Transverse colon (tissue), 4 donors: ENCODE results near the gene JAZF1. TPM values are rescaled to one million over a fixed set of nuclear protein-coding genes. Genes with fewer than 3 reads are reported as not detected.

Source experiments
- DNase-seq: peaks from one replicate; pipeline ENCODE4 v3.0.0-alpha.2; 2019
- H3K27ac ChIP-seq, 4 donors: fragments of 200-600 bp; sonication (generic); 2 replicates each; pipeline ENCODE4 v1.5.1; 2016 to 2018; ENCODE audit warnings: inconsistent platforms in 4 of 4
- H3K27me3 ChIP-seq: fragments of 200-600 bp; sonication (generic); 2 replicates; pipeline ENCODE4 v1.5.1; 2017; ENCODE audit warnings: inconsistent platforms
- H3K36me3 ChIP-seq, 4 donors: fragments of 200-600 bp; sonication (generic); 2 replicates each; pipeline ENCODE4 v1.5.1; 2017 to 2019; ENCODE audit warnings: inconsistent platforms in 4 of 4
- H3K4me1 ChIP-seq, 4 donors: fragments of 200-600 bp; sonication (generic); 2 replicates each; pipeline ENCODE4 v1.5.1; 2017 to 2020; ENCODE audit warnings: inconsistent platforms in 4 of 4
- H3K4me3 ChIP-seq, 4 donors: fragments of 200-600 bp; sonication (generic); 1 replicate in 1 of 4; 2 replicates in 3 of 4; pipeline versions ENCODE4 v1.5.1 to v1.6.1; 2017 to 2019; ENCODE audit warnings: inconsistent platforms in 4 of 4
- H3K9me3 ChIP-seq, 2 donors: fragments of 200-600 bp; sonication (generic); 2 replicates each; pipeline ENCODE4 v1.5.1; 2017 to 2019; ENCODE audit warnings: inconsistent platforms in 2 of 2
- CTCF ChIP-seq, 5 experiments: fragments of 200-600 bp in 3 of 5; fragments of 450-650 bp in 2 of 5; sonication (generic) in 3 of 5; IDR thresholded peaks; 1 replicate in 2 of 5; 2 replicates in 3 of 5; pipeline ENCODE4 v1.5.1; 2016 to 2017; ENCODE audit warnings: antibody characterized with exemption in 5 of 5, inconsistent platforms in 3 of 5, mild to moderate bottlenecking in 2 of 5, moderate library complexity in 1 of 5
- EP300 ChIP-seq: sonication (generic); formaldehyde crosslinking; IDR thresholded peaks from one replicate; pipeline ENCODE4 v1.6.1; 2017; ENCODE audit warnings: antibody characterized with exemption, low read depth
- POLR2A ChIP-seq: fragments of 450-650 bp; IDR thresholded peaks from one replicate; pipeline ENCODE4 v1.6.1; 2016; ENCODE audit warnings: antibody characterized with exemption, mild to moderate bottlenecking, moderate library complexity
- POLR2AphosphoS5 ChIP-seq, 3 donors: sonication (generic); formaldehyde crosslinking; IDR thresholded peaks; one replicate each; pipeline ENCODE4 v1.6.1; 2016; ENCODE audit warnings: antibody characterized with exemption in 3 of 3
- WGBS, 2 donors: methylation state at CpG; one replicate each; pipeline ENCODE4 v1.1.5; 2018; ENCODE audit warnings: low coverage in 1 of 2; 5-methylcytosine and 5-hydroxymethylcytosine counted together
- in situ Hi-C, 4 donors: fragments of 200-750 bp; cut with MboI; loops; one replicate each; pipeline versions ENCODE4 v1.15.0 to v1.15.1; 2017; ENCODE audit warnings: low sequenced_read_pairs in 3 of 4, low pct_ligation_motif_present in 1 of 4, low pct_unique_long_range_greater_than_20kb in 1 of 4
- intact Hi-C: fragments of 100-400 bp; cut with DNase I; formaldehyde crosslinking; loops from one replicate; pipeline ENCODE4 v1.15.1; 2023; ENCODE audit warnings: low total_unique reads
- total RNA-seq, 4 donors: library from RNA; depleted of rRNA; stranded (reverse); fragments of >200 nt; gene quantifications; one replicate each; pipeline ENCODE4 v1.1.0, GENCODE V29; 2016

JAZF1 gene
- total RNA-seq, 4 donors from 2014 or later, result 11.0 to 12.2 (median 11.5) TPM

- TF ChIP-seq POLR2A (no peak), EP300 (no peak), POLR2AphosphoS5 (IDR thresholded peaks at IDR 0.05) (no peak), CTCF (IDR thresholded peaks at IDR 0.05) (no peak)
- no peaks in the 10 kb centered on the region for H3K36me3 ChIP-seq
- H3K4me3 ChIP-seq, result no peak overlapping the region
- no peaks in the 10 kb centered on the region for H3K4me1 ChIP-seq
- DNase-seq, result no peak
- 60 to 67% methylated on average over 2 to 3 of the region's 3 CpGs for WGBS, 2 donors
- H3K27ac ChIP-seq, result no peak overlapping the region
- H3K27me3 ChIP-seq, result no peaks in the 10 kb centered on the region
- H3K9me3 ChIP-seq, result no peaks in the 10 kb centered on the region
- intact Hi-C loops, result no loop called here
- in situ Hi-C loops, result no loop called here
Measured at GRCh38 chr7:28217143-28217542, 36.5 kb upstream of the JAZF1 start.

GRCh38 chr7:28211006-28211405, 30.4 kb upstream of the JAZF1 start:
- in situ Hi-C loops, result no loop called here
- no peak for DNase-seq
- 70 to 80% methylated on average over 1 of the region's 1 CpG for WGBS, 2 donors
- Histone ChIP-seq H3K36me3 (no peaks in the 10 kb centered on the region), H3K4me1 (no peaks in the 10 kb centered on the region), H3K27me3 (no peaks in the 10 kb centered on the region), H3K27ac (no peak overlapping the region), H3K9me3 (no peaks in the 10 kb centered on the region), H3K4me3 (no peak overlapping the region)
- TF ChIP-seq EP300 (no peak), POLR2AphosphoS5 (IDR thresholded peaks at IDR 0.05) (no peak), CTCF (IDR thresholded peaks at IDR 0.05) (no peak), POLR2A (no peak)
- intact Hi-C loops, result no loop called here

- TF ChIP-seq EP300 (no peak), POLR2AphosphoS5 (IDR thresholded peaks at IDR 0.05) (no peak), POLR2A (no peak), CTCF (IDR thresholded peaks at IDR 0.05) (no peak)
- WGBS, 2 donors, result 78% methylated on average over 2 of the region's 2 CpGs; no CpG with 5 or more reads in 1 of the 2 donors
Measured at GRCh38 chr7:28208506-28208905, 27.9 kb upstream of the JAZF1 start.

GRCh38 chr7:28207486-28208158, 27.0 kb upstream of the JAZF1 start:
- in situ Hi-C loops (no loop called here), intact Hi-C loops (no loop called here)
- H3K4me3 ChIP-seq, result no peak overlapping the region
- no peaks in the 10 kb centered on the region for H3K4me1 ChIP-seq
- no peak for TF ChIP-seq POLR2AphosphoS5 (IDR thresholded peaks at IDR 0.05)
- no peak for TF ChIP-seq CTCF (IDR thresholded peaks at IDR 0.05)
- no peak for TF ChIP-seq POLR2A
- no peak for TF ChIP-seq EP300
- no peaks in the 10 kb centered on the region for H3K36me3 ChIP-seq
- no peaks in the 10 kb centered on the region for H3K9me3 ChIP-seq
- no peak for DNase-seq
- no peaks in the 10 kb centered on the region for H3K27me3 ChIP-seq
- WGBS, 2 donors, result 86 to 90% methylated on average over 1 of the region's 1 CpG
- no peak overlapping the region for H3K27ac ChIP-seq

More at GRCh38 chr7:28208506-28208905, 27.9 kb upstream of the JAZF1 start:
- in situ Hi-C loops (no loop called here), intact Hi-C loops (no loop called here)
- DNase-seq, result no peak
- Histone ChIP-seq H3K4me3 (no peak overlapping the region), H3K9me3 (no peaks in the 10 kb centered on the region), H3K4me1 (no peaks in the 10 kb centered on the region), H3K36me3 (no peaks in the 10 kb centered on the region), H3K27me3 (no peaks in the 10 kb centered on the region), H3K27ac (no peak overlapping the region)
